ENCODE results near the gene TXK. TPM values are rescaled to one million over a fixed set of nuclear protein-coding genes. Genes with fewer than 3 reads are reported as not detected.

TXK gene
- total RNA-seq, 1 experiment from 2014 or later: 0.39 TPM

- H3K4me1 Mint-ChIP-seq: peaks cover 35 to 41% of the 10 kb centered on the region in 2 experiments
- H3K27ac Mint-ChIP-seq: no peak overlapping the region
- Histone ChIP-seq H3K4me1 (ENCODE audit: insufficient read depth, low read length) (no peaks in the 10 kb centered on the region), H2AK5ac (ENCODE audit: insufficient read length, low read length) (no peak overlapping the region), H2BK15ac (ENCODE audit: low read depth, low read length) (no peak overlapping the region), H2BK5ac (ENCODE audit: insufficient read length, low read length) (no peak overlapping the region), H3K79me1 (ENCODE audit: insufficient read depth, low read depth, low read length, poor library complexity, severe bottlenecking) (no peaks in the 10 kb centered on the region), H3K9ac (ENCODE audit: extremely low read depth, insufficient read length, low read length) (no peak overlapping the region), H4K8ac (replicated peaks; ENCODE audit: insufficient read length, low read depth, low read length) (no peak overlapping the region), H3K4ac (ENCODE audit: low read depth, low read length) (no peak overlapping the region), H3K23ac (ENCODE audit: insufficient read length, low read depth, low read length) (no peak overlapping the region), H4K20me1 (ENCODE audit: control insufficient read depth, insufficient read depth, insufficient read length) (no peaks in the 10 kb centered on the region), H2AFZ (ENCODE audit: low read length) (no peak overlapping the region), H3K18ac (ENCODE audit: insufficient read length, low read depth, low read length) (no peak overlapping the region), H2BK120ac (ENCODE audit: low read depth, low read length, poor library complexity, severe bottlenecking) (no peak overlapping the region), H4K91ac (ENCODE audit: insufficient read length, low read depth, low read length) (no peak overlapping the region), H3K27ac (ENCODE audit: insufficient read length, low read depth, low read length) (no peak overlapping the region), H2BK20ac (ENCODE audit: low read depth, low read length, poor library complexity, severe bottlenecking) (no peak overlapping the region), H3K9me3 (ENCODE audit: control insufficient read depth, low read depth, low read length) (no peaks in the 10 kb centered on the region), H3T11ph (ENCODE audit: low read length) (no peak overlapping the region), H4K5ac (ENCODE audit: insufficient read length, low read depth, low read length) (no peak overlapping the region), H3K23me2 (ENCODE audit: insufficient read length, low read depth, low read length, poor library complexity, severe bottlenecking) (peaks cover 9% of the 10 kb centered on the region), H2BK12ac (ENCODE audit: insufficient read length, low read depth, low read length) (no peak overlapping the region), H3K56ac (ENCODE audit: insufficient read length, low read depth, low read length) (no peak overlapping the region), H3K4me2 (ENCODE audit: insufficient read depth, insufficient read length, low read length) (no peak overlapping the region), H3K14ac (ENCODE audit: insufficient read depth, low read length) (no peak overlapping the region), H3K27me3 (ENCODE audit: insufficient read depth, low read length) (no peaks in the 10 kb centered on the region), H3K79me2 (ENCODE audit: insufficient read depth, low read length) (no peaks in the 10 kb centered on the region)
- H3K9me3 Mint-ChIP-seq: no peaks in the 10 kb centered on the region; a peak in 2 of 5 replicates
- no peak for DNase-seq
- WGBS (ENCODE audit: extremely low coverage, insufficient read length, low lambda C conversion rate): no CpG with 5 or more reads among the region's 2 CpGs
- peaks cover 12% of the 10 kb centered on the region for H3K27me3 Mint-ChIP-seq (ENCODE audit: low read depth)
- H3K36me3 Mint-ChIP-seq (ENCODE audit: insufficient read depth in 1 of 3, low read depth in 3 of 3): peaks cover 0 to 13% (median 0%) of the 10 kb centered on the region in 3 experiments; a peak in 2 of 7 replicates
- peak overlapping the region in 1 of 2 experiments; percentile 90; a peak in 2 of 5 replicates for H3K4me3 Mint-ChIP-seq
- TF ChIP-seq, protein P1, sequence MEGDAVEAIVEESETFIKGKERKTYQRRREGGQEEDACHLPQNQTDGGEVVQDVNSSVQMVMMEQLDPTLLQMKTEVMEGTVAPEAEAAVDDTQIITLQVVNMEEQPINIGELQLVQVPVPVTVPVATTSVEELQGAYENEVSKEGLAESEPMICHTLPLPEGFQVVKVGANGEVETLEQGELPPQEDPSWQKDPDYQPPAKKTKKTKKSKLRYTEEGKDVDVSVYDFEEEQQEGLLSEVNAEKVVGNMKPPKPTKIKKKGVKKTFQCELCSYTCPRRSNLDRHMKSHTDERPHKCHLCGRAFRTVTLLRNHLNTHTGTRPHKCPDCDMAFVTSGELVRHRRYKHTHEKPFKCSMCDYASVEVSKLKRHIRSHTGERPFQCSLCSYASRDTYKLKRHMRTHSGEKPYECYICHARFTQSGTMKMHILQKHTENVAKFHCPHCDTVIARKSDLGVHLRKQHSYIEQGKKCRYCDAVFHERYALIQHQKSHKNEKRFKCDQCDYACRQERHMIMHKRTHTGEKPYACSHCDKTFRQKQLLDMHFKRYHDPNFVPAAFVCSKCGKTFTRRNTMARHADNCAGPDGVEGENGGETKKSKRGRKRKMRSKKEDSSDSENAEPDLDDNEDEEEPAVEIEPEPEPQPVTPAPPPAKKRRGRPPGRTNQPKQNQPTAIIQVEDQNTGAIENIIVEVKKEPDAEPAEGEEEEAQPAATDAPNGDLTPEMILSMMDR (conservative IDR thresholded peaks at IDR 0.05): no peak
These were observed 115.9 kb downstream of the TXK start for GRCh38 chr4:48018112-48018511.

Data from H9 (cell line).